HTR-8/SVneo (cell line): ENCODE results near the gene NXPH2.

Experiments used
- DNase-seq: peaks from one replicate; pipeline ENCODE4 v3.0.0; 2011; ENCODE audit warnings: low spot score, mixed read lengths; ENCODE audit not compliant: insufficient read length
- FAIRE-seq: peaks from 2 replicates; lab custom pipeline; 2011; peaks lifted over from hg19 to GRCh38; lab: Jason Lieb, UNC

NXPH2 gene

DNA sequence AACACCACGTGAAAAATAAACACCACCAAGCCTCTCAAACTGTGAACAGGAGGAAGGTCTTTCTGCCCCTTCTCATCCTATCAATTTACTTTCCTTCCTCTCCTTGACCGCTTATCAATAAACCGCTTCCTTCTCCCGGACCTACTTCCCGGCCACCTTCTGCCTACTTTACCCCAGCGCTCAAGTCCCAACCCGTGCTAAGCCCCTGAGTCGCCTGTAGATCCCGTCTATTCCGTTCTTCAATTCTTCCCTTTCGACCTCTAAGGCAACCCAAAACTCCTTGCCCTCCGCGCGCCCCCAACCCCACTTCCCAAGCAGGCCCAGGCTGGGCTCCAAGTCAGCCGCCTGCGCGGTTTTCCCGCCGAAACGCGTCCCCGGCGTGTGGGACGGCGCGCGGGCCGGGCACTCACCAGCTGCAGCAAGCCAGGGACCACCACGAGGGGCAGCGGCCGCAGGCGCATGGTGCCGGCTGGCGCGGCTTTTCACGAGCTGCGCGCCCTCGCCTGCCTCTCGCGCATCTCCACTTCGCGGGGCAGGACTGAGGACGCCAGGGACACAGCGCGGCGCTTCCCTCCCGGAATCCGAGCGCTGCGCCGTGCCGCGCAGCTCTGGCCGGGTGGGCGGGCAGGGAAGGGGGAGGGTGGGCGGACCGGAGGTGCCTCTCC, at the start of gene NXPH2:
TSS of gene NXPH2 (minus strand) at position 610 of the 665 bp plus-strand sequence. CDS start at position 461, 149 bp downstream.
- no peak for FAIRE-seq
- no peak for DNase-seq

DNA sequence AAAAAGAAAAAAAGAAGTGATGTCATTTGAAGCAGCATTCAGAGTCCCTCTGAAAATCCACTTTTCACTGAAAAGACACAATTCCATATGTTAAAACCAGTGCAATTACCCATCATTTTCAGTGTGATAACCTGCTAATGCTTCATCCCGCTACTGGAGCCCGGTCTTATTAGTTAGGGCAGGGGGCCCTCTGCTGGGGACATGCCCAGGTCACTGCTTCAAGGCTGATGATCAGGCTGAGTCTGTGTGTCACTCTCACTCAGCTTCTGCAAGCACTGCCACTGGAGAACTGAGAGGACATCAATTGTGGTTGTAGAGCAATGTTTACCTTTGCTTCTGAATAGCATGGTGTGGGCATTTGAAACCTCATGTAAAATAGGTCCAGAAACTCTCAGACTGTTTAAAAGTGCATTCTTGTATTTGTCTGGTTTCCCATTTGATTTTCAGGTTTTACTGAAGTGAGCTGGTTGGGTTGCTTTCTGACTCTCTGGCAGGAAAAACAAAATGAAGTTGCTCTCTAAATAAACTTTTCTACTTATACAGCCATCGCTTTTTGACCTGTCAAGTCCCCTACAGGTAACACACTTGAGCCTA, 49.2 kb upstream of the NXPH2 start:
- DNase-seq (peak; percentile 14), FAIRE-seq (no peak)

GRCh38 chr2:138827426-138828054, 47.4 kb upstream of the NXPH2 start:
- no peak for FAIRE-seq
- peak; percentile 41 for DNase-seq

DNA sequence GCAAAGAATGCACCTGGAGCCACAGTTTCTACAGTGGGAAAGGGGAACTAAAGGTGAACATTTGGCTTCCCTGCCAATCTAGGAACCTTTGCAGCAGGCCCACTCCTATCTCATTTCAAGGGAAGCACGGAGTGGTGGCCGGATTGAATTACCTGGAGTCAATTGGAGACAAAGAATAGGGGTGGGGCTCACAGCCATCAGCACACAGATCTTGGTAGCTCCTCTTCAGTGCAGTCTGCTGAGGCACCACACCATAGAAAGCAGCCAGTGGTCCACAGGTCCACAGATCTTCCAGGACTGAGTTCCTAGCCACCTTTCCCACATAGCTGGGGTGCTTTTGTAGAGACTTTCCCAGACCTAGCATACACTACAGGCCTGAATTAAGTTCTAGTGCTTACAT, 43.5 kb upstream of the NXPH2 start:
- FAIRE-seq (no peak), DNase-seq (no peak)

DNA sequence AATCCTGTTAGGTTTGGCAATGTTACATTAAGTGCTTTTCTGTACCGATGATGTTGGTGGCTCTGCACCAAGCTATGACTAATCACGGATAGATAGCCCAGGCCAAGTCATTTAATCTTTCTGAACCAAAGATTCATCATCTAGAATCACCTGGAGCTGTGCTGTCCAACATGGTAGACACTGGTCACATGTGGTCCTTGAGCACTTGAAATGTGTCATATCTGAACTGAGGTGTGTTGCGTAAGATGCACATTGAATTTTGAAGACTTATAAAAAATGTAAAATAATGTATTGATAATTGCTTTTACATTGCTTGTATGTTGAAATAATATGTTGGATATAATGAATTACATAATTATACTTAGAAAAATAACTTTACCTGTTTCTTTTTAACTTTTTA, 39.8 kb upstream of the NXPH2 start:
- FAIRE-seq (no peak), DNase-seq (no peak)

DNA sequence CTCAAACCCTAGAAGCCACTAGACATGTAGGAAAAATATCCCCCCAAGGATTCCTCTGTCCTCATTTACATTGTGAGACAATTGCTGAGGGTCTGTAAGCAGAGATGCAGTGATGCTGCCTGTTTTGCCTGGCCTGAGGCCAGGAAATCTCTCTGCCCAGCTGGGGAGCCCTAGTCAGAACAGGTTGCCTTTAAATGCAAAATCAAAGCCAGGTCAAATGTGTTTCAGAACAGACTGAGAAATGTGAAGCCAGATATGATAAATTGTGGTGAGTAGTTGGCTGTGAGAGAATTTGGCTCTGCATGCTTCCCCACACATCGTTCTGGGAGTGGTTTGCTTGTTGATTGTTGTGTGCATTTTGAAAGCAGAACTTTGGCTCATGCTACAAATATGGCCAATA, 38.4 kb upstream of the NXPH2 start:
- DNase-seq (no peak), FAIRE-seq (no peak)

GRCh38 chr2:138814123-138814898, 34.1 kb upstream of the NXPH2 start:
- DNase-seq (no peak), FAIRE-seq (no peak)

DNA sequence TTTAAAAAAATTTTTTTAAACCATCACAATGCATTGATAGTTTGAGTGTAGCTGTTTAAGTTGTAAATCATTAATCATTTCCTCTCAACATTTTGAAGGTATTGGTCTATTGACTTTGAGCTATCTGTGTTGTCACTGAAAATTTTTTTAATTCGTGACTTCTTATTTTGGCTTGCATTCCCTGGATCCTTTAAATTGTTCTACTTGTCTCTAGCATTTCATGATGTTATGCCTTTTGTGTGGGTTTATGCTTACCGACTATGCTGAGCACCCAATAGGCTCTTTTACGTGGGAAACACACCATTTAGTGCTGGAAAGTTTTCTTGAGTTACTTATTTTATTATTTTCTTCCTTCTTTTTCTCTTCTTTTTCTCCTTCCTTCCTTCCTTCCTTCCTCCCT, 31.2 kb upstream of the NXPH2 start:
- FAIRE-seq (no peak), DNase-seq (no peak)

DNA sequence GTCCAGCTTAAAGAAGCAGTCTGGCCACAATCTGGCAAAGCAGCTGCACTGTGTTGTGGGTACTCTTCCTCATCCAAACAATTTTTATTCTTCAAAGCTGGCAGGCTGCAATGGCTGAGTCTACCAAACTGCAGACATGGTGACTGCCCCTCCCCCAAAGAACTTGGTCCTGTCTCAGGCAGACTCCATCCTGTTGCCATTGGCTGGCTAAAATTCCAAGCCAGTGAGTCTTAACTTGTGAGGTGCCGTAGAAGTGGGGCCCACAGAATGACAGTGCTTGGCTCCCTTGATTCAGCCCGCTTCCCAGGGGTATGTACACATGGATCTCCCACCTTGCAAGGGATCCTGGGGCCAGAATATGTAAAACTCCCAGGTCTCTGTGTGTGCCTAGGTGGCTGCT, 14.5 kb upstream of the NXPH2 start:
- DNase-seq: no peak
- FAIRE-seq: no peak

DNA sequence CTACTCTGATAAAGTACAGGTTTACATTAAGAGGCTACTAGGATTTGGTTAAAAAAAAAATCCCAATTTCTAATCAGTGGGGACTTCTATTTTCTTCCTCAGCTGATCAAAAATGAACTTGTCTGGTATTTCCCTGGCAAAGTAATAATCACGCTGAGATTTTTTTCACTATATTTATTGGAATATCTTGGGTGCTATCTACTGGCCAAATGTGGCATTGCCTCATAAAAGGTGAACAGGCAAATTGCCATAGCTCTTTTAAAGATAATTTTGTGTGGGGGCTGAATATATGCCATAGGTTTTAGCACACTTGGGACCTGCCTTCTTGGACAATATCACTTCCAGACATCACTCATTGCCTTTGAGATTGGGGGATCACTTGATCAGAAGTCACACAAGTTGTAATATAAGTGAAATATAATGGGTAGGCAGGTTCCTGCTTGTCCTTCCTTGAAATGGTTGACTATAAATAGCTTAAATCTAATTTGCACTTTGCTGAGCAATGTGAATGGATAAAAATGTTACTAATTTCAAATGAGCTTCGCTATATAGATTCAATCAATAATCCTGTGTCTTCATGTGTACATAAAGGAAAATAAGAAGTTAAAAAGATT, 7.0 kb upstream of the NXPH2 start:
- no peak for DNase-seq
- FAIRE-seq: no peak

- DNase-seq: no peak
- FAIRE-seq: no peak
Observed at GRCh38 chr2:138782383-138782782, 2.2 kb upstream of the NXPH2 start.

GRCh38 chr2:138780908-138781307, 718 bp upstream of the NXPH2 start:
- no peak for FAIRE-seq
- DNase-seq: no peak

- DNase-seq (no peak), FAIRE-seq (no peak)
Observed at GRCh38 chr2:138780446-138780880, 273 bp upstream of the NXPH2 start.

DNA sequence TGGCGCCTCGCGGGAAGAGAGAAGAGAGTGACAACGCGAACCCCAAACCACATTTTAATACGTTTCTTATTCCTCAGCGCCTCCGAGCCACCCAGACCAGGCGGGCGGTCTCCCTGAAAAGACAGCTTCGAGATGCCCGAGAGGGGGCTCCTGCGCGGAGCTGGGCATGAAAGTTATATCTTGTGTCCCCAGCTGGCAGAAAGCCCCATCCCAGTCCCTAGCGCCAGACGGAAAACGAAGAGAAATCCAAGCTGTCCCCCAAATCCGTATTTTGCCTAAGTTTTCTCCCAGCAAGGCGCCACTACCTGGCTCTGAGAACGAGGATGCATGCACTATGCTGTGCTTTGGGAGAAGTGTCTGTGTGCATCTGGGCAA, 797 bp downstream of the NXPH2 start:
- DNase-seq (no peak), FAIRE-seq (no peak)

DNA sequence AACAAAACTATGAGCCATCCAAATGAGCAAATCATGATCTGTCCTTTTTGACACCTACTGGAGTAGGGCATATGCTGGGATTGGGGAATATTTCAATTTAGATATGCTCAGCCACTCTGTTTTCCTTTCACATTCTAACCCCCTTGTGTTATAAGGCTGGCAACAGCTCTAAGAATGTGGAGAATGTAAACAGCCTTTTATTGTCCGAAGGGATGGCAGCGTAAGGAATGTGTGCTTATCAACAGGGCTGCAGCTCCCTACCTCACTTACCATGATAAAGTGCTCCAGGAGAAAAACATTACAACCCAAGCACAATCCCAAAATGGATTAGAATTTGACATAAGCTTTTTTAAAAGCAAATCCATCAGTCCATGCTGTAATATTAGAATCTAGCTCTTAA, 2.2 kb downstream of the NXPH2 start:
- peak; percentile 77 for FAIRE-seq

GRCh38 chr2:138775736-138776135, 4.5 kb downstream of the NXPH2 start:
- FAIRE-seq: no peak
- no peak for DNase-seq

More for the DNA sequence above, 2.2 kb downstream of the NXPH2 start:
- peak; percentile 48 for DNase-seq

DNA sequence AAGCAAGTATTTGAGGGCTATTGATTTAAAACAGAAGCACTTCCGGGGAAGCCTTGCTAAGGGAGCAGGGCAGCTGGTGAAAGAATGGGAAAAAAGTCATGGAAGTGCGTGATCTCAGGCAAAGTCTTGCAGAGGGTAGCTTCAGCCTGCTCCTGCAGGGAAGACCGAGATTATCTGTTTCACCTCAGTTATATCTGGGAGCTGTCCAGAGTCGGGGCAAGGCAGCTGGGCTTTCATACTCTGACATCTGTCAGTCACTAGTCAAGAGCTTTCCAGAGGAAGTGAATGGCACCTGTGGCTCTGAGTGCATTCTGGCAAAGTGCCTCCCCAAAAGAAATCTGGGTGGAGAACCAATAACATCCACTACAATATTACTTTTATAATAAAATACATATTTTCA, 8.7 kb downstream of the NXPH2 start:
- no peak for FAIRE-seq
- no peak for DNase-seq

DNA sequence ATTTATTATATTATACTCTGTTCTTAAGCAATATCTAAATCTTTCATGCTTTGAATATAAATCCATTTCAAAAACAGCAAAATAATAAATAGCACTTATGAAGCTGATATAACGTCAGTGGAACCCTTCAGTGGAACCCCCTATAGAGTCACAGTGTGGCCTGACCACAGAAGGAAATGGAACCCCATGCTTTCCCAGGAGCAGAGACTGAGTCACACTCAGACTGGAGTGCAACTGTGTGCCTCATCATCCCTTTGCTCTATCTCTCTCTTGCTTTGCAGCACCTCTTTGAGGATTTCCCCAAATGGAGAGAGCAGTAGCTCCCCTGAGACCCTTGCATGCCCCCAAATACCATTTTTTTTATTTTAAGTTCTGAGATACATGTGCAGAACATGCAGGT, 13.1 kb downstream of the NXPH2 start:
- FAIRE-seq: no peak
- DNase-seq: no peak

- DNase-seq (no peak), FAIRE-seq (no peak)
Observed at GRCh38 chr2:138766464-138766863, 13.7 kb downstream of the NXPH2 start.

DNA sequence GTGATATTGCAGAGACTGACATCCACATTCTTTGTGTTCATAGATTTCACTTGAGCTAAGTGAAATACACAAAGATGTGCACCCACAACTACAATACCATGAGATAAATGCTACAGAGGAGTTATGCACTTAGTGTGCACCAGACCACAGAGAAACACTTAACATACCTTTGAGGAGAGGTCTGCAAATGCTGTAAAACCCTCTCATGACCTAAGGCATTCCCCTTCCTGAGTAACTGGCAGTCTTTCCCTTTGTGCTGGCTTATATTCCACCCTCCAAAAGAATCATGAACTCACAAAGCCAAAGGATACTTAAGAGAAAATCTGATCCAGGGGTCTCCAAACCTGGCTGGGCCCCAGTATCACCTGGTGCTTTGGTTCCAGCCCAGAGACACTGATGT, 16.2 kb downstream of the NXPH2 start:
- FAIRE-seq (no peak), DNase-seq (no peak)

DNA sequence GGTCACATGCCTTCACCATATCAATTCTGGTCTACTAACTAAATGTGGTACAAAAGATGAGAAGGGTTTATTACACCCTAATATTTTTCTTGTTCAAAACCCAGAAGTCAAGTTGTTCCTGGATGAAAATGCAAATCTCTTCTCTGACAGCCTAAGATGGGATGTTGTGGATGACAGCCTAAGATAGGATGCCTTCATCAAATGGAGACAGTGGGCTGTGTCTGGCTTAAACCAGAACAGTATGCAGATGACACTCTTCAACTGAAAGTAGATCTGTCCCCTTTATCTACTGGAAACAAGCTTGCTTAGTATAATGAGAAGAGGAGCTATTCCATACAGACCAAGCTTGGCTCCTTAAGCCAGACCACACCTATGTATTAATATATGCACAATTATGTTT, 17.7 kb downstream of the NXPH2 start:
- FAIRE-seq: no peak
- no peak for DNase-seq
